Measurements from ENCODE around the gene AKAP13.
"Not testable (repeated sequence)": the region's sequence is repeated elsewhere in the genome, so short reads cannot be mapped to it uniquely, and the experiment has no call there.

The AKAP13 gene

GRCh38 chr15:85479071-85479647 is 98.8 kb downstream of the AKAP13 start:
- DNase-seq (ENCODE audit: low spot score), result no peak

DNA sequence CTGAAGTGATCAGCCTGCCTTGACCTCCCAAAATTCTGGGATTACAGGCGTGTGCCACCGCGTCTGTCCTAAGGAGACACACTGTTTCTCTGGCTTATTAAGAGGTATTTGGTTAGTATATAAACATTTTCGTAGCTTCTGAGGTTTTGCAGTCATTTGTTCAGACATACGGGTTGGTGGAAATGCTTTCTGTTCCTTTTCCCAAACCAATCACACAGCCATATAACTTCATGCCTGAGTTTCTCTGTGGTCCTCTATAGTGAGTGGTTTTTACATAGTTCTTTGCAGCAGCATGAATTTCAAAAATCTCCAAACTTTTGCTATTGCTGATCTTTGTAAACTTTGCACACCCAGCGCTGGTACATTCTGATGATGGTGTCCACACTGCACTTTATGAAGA is 100.5 kb downstream of the AKAP13 start:
- no peak for DNase-seq (ENCODE audit: low spot score)

GRCh38 chr15:85481543-85481942 is 101.1 kb downstream of the AKAP13 start:
- not testable (repeated sequence) for DNase-seq (ENCODE audit: low spot score)

- no peak for DNase-seq (ENCODE audit: low spot score)
Measured at GRCh38 chr15:85482894-85483293, 102.5 kb downstream of the AKAP13 start.

DNA sequence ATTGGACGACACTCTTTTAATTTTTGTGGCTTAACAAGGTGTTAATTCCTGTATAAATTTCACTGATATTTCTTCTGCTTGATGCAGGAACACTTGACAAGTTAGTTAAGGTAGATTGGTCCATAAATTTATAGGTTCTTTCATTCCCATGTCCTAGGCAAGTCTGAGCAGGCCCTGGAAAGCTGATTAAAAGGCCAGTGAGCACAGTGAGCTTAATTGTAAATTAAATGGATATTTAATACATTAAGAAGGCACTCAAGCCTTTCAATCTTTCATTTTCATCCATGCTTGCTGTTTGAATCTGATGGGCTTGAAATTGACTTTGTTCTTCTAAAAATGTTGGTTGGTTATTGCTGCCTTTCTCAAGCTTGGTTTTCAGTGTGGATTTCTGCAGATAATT is 103.6 kb downstream of the AKAP13 start:
- DNase-seq (ENCODE audit: low spot score), result not testable (repeated sequence)

- not testable (repeated sequence) for DNase-seq (ENCODE audit: low spot score)
Measured at GRCh38 chr15:85484923-85485322, 104.5 kb downstream of the AKAP13 start.

DNA sequence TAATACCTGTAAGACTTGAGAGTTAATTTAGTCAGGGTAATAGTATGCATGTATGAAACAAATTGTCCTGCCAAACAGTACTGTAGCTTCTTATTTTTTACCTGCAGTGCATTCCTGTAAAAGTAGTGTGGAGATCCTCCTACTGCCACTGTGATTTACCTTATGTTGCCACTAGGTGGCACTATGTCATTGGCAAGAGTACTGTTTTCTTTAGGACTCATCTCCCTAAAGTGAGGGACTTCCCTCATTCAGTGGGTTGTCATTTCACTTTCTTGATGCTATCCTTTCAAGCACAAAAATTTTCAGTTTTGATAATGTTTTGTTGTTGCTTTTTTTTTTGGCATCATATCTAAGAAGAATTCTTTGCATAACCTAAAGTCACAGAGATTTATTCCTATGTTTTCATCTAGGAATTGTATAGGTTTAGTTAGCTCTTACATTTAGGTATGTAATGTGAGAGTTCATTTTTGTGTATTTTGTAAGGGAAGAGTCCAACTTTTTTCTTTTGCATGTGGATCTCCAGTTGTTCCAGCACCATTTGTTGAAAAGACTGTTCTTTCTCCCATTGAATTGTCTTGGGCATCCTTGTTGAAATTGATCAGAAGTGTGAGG is 105.7 kb downstream of the AKAP13 start:
- peak; percentile 58 for DNase-seq (ENCODE audit: low spot score)

- DNase-seq (ENCODE audit: low spot score), result not testable (repeated sequence)
Measured at GRCh38 chr15:85487796-85488195, 107.4 kb downstream of the AKAP13 start.

GRCh38 chr15:85488997-85489396 is 108.6 kb downstream of the AKAP13 start:
- no peak for DNase-seq (ENCODE audit: low spot score)

GRCh38 chr15:85489773-85490493 is 109.5 kb downstream of the AKAP13 start:
- DNase-seq (ENCODE audit: low spot score), result no peak

GRCh38 chr15:85490856-85491255 is 110.5 kb downstream of the AKAP13 start:
- DNase-seq (ENCODE audit: low spot score), result no peak

DNA sequence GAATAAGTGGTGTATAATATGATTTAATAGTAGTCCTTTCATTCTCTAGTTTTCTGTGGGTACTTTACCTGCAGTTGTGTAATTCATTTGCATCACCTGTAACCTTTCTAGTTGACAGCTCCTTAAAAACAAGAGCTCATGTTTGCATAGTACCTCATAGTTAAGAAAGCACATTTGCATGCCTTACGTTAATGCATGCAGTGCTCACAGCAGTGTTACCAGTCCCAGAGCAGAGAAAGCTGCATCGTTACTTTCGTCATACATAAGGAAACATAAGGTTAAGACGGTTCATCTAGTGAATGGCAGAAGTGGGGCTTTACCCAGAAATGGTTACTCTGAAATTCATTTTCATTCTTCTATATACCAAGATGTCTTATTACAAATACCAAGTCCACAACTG is 111.3 kb downstream of the AKAP13 start:
- DNase-seq (ENCODE audit: low spot score), result no peak

GRCh38 chr15:85492406-85492805 is 112.0 kb downstream of the AKAP13 start:
- DNase-seq (ENCODE audit: low spot score), result no peak

GRCh38 chr15:85493260-85493659 is 112.9 kb downstream of the AKAP13 start:
- DNase-seq (ENCODE audit: low spot score), result no peak

GRCh38 chr15:85494048-85494777 is 113.8 kb downstream of the AKAP13 start:
- DNase-seq (ENCODE audit: low spot score), result no peak

GRCh38 chr15:85495096-85495495 is 114.7 kb downstream of the AKAP13 start:
- DNase-seq (ENCODE audit: low spot score), result no peak

DNA sequence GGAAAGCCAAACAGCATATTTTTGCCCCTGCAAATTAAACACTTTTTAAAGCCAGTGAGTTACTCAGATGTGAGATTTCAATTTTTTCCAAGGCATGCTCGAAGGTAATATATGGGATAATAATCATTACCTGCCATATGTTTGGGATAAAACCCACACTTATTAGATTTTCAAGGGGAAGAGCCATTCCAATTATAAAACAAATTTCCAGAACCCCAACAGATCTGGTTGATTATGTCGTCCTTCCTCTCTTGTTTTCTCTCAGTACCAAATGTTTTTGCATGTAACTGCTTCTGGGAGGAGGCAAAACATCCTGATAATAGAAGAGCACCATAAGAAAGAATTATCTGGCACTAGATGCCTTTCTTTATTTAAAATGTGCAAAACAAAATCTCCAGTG is 115.1 kb downstream of the AKAP13 start:
- no peak for DNase-seq (ENCODE audit: low spot score)

GRCh38 chr15:85496151-85496550 is 115.7 kb downstream of the AKAP13 start:
- DNase-seq (ENCODE audit: low spot score), result no peak

DNA sequence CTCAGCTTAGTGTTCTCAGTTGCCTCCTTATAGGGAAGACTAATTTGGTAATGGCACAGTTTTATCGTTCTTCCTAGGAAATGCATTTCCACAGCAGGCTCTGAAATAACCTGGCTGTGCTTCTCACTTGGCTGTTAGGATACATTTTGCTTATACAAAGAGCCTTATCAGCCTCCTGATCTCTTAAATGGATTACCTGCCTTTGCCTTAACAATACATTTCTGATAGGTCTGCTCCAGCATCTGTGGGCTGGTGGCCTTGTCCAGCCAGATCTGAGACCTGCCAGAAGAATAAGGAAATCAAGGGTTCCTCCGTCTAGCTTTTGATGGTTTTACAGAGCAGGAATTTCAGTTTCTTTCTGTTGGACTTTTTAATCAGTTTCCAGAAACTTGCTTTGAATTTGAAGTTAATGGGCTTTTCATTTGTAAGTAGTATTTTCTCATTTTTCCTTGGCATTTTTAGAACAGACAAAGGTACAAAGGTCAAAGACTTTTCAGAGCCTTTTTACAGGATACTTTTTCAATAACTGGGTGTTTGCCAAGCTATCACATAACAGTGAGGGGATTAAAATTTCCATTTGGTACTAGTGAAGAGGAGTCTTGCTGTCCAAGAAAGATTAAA is 116.3 kb downstream of the AKAP13 start:
- no peak for DNase-seq (ENCODE audit: low spot score)

GRCh38 chr15:85497172-85497569 is 116.8 kb downstream of the AKAP13 start:
- no peak for DNase-seq (ENCODE audit: low spot score)

GRCh38 chr15:85498471-85498870 is 118.1 kb downstream of the AKAP13 start:
- DNase-seq (ENCODE audit: low spot score), result no peak

DNA sequence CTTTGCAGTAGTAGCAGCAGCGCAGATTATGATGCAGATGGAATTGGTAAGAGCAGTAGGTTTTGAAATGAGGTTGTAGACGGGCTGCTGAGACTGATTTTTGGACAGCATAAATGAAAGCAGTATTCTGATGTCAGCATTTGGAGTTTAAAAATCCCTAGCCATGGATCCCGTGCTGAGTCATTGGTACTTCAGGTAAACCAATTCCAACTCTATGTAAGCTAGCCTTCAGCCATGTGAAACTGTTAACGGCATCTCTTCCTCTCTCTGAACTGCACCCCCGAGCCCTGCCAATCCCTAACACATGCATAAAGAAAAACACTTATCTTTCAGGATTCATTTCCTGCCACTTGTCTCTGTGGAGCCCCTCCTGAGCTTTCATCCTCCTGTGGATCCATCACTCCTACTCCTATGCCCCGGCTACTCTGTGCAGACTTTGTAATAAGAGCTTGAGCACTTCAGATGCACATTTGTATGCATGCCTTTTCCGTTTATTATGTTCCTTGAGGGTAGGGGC is 119.0 kb downstream of the AKAP13 start:
- DNase-seq (ENCODE audit: low spot score), result no peak

Data from putamen (tissue), 1 donor.